ENCODE measurements around the gene SYTL4. TPM values are rescaled to one million over a fixed set of nuclear protein-coding genes. Genes with fewer than 3 reads are reported as not detected.

The SYTL4 gene
- total and polyA plus RNA-seq, 4 donors: 5.2 to 26.2 (median 10.2) TPM

DNA sequence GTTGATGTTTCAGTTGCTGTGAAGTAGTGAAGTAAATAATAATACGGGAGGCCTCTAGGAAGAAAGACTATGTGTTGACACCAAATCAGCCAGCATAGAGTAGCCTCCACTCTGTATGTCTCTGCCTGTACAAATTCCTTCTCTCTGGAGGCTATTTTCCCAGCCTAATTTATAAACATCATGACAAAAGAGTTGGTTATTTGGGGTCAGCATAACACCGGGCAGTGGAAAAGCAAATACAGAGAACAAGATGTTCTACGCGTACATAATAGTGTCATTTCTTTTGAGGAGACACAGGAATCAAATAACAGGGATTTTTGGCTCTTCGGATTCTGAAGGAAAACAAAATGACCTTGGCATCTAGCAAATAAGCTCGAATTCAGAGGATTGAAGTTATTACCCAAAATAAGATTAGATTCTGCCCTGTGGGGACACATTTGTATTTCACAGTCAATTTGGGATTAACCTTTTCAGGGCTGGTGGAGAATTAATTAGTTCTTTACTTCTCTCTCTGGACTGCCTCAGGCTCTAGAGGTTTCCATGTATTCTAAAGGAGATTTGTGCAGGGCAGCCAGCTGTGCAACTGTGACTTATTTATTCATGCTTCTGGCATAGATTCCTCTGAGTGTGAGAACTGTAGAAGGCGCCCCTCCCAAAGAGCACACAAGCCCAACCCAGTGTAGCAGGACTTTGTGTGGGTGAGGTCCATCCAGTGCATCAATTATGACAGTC is 14.1 kb upstream of the SYTL4 start:
- TF ChIP-seq, protein P1, sequence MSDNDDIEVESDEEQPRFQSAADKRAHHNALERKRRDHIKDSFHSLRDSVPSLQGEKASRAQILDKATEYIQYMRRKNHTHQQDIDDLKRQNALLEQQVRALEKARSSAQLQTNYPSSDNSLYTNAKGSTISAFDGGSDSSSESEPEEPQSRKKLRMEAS (IDR thresholded peaks at IDR 0.05): no peak
- peak; percentile 79 for TF ChIP-seq SP1 (IDR thresholded peaks at IDR 0.05)
- TF ChIP-seq FOXA1 (IDR thresholded peaks at IDR 0.05): no peak
- TF ChIP-seq HNF4A (conservative IDR thresholded peaks at IDR 0.05): peak in 1 of 2 donors; percentile 10
- peak; percentile 50 for TF ChIP-seq NR2F2 (IDR thresholded peaks at IDR 0.05)
- TF ChIP-seq RXRA (IDR thresholded peaks at IDR 0.05): peak; percentile 64 to 69
- no peak for TF ChIP-seq TAF1 (conservative IDR thresholded peaks at IDR 0.05)
- no peak for TF ChIP-seq FOXA2 (IDR thresholded peaks at IDR 0.05)

DNA sequence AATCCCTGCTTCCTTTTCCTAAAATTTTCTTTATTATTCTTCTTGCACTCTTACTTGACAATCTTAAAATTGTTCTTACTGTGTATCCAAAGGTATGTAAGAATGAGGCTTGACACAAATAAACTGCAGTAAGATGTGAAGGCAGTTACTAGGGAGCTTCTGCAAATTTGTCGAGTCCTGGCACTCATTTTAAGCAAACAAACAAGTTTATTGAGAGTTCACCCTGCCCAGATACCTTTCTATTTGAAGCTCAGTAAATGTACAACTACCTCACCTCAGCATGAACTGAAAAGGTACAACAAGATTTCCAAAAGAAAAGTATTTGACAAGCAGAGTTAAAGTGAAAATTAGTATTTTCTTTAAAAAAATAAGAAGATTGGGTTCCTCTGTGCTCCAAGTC is 13.3 kb upstream of the SYTL4 start:
- no peaks in the 10 kb centered on the region for H3K27me3 ChIP-seq (ENCODE audit: control insufficient read depth in 4 of 4, insufficient read depth in 4 of 4, low read length in 3 of 4)
- H3K27ac ChIP-seq (ENCODE audit: low read depth in 1 of 2, low read length in 2 of 2): peak overlapping the region in 1 of 2 donors; percentile 50
- no peak for DNase-seq (ENCODE audit: low spot score)
- peak overlapping the region in 2 of 3 donors; percentile 16 to 23 for H3K4me3 ChIP-seq (ENCODE audit: low read depth in 1 of 3, low read length in 3 of 3)
- 18% methylated on average over 1 of the region's 1 CpG for WGBS
- H3K9ac ChIP-seq (ENCODE audit: low read depth in 1 of 2, low read length in 2 of 2): peak overlapping the region in 1 of 2 donors; percentile 63
- no peaks in the 10 kb centered on the region for H3K9me3 ChIP-seq (ENCODE audit: control insufficient read depth in 4 of 4, low read length in 3 of 4)
- TF ChIP-seq, protein P2, sequence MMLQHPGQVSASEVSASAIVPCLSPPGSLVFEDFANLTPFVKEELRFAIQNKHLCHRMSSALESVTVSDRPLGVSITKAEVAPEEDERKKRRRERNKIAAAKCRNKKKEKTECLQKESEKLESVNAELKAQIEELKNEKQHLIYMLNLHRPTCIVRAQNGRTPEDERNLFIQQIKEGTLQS (IDR thresholded peaks at IDR 0.05): no peak
- TF ChIP-seq FOXA2 (IDR thresholded peaks at IDR 0.05): no peak
- TF ChIP-seq, protein P3, sequence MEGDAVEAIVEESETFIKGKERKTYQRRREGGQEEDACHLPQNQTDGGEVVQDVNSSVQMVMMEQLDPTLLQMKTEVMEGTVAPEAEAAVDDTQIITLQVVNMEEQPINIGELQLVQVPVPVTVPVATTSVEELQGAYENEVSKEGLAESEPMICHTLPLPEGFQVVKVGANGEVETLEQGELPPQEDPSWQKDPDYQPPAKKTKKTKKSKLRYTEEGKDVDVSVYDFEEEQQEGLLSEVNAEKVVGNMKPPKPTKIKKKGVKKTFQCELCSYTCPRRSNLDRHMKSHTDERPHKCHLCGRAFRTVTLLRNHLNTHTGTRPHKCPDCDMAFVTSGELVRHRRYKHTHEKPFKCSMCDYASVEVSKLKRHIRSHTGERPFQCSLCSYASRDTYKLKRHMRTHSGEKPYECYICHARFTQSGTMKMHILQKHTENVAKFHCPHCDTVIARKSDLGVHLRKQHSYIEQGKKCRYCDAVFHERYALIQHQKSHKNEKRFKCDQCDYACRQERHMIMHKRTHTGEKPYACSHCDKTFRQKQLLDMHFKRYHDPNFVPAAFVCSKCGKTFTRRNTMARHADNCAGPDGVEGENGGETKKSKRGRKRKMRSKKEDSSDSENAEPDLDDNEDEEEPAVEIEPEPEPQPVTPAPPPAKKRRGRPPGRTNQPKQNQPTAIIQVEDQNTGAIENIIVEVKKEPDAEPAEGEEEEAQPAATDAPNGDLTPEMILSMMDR (IDR thresholded peaks at IDR 0.05; ENCODE audit: low read depth, low read length, missing input control): no peak
- no peak for TF ChIP-seq GABPA (IDR thresholded peaks at IDR 0.05 in 1 of 2, conservative IDR thresholded peaks at IDR 0.05 in 1 of 2)
- TF ChIP-seq HNF4A (conservative IDR thresholded peaks at IDR 0.05): peak in 1 of 2 donors; percentile 30
- TF ChIP-seq NR2F2 (IDR thresholded peaks at IDR 0.05): no peak
- peak; percentile 51 to 58 for TF ChIP-seq RXRA (IDR thresholded peaks at IDR 0.05)
- TF ChIP-seq HNF4G (IDR thresholded peaks at IDR 0.05): no peak
- no peak for TF ChIP-seq SP1 (IDR thresholded peaks at IDR 0.05)
- TF ChIP-seq, protein P4, sequence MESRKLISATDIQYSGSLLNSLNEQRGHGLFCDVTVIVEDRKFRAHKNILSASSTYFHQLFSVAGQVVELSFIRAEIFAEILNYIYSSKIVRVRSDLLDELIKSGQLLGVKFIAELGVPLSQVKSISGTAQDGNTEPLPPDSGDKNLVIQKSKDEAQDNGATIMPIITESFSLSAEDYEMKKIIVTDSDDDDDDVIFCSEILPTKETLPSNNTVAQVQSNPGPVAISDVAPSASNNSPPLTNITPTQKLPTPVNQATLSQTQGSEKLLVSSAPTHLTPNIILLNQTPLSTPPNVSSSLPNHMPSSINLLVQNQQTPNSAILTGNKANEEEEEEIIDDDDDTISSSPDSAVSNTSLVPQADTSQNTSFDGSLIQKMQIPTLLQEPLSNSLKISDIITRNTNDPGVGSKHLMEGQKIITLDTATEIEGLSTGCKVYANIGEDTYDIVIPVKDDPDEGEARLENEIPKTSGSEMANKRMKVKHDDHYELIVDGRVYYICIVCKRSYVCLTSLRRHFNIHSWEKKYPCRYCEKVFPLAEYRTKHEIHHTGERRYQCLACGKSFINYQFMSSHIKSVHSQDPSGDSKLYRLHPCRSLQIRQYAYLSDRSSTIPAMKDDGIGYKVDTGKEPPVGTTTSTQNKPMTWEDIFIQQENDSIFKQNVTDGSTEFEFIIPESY (IDR thresholded peaks at IDR 0.05): no peak
- no peak for TF ChIP-seq TAF1 (conservative IDR thresholded peaks at IDR 0.05)
- peak in 1 of 2 donors; percentile 17 for TF ChIP-seq RAD21 (IDR thresholded peaks at IDR 0.05)
- no peak for TF ChIP-seq FOXA1 (IDR thresholded peaks at IDR 0.05)
- H3K4me1 ChIP-seq (ENCODE audit: control insufficient read depth in 4 of 4, insufficient read depth in 4 of 4, low read length in 3 of 4): peaks cover 2 to 16% (median 15%) of the 10 kb centered on the region in 4 donors
- no peaks in the 10 kb centered on the region for H3K36me3 ChIP-seq (ENCODE audit: control insufficient read depth in 4 of 4, insufficient read depth in 3 of 4, low read depth in 1 of 4, low read length in 3 of 4)

More for the DNA sequence above, 14.1 kb upstream of the SYTL4 start:
- Histone ChIP-seq H3K4me1 (ENCODE audit: control insufficient read depth in 4 of 4, insufficient read depth in 4 of 4, low read length in 3 of 4) (peaks cover 2 to 16% (median 15%) of the 10 kb centered on the region in 4 donors), H3K27me3 (ENCODE audit: control insufficient read depth in 4 of 4, insufficient read depth in 4 of 4, low read length in 3 of 4) (no peaks in the 10 kb centered on the region), H3K27ac (ENCODE audit: low read depth in 1 of 2, low read length in 2 of 2) (peak overlapping the region; percentile 50 to 55), H3K4me3 (ENCODE audit: low read depth in 1 of 3, low read length in 3 of 3) (peak overlapping the region in 2 of 3 donors; percentile 16 to 23), H3K36me3 (ENCODE audit: control insufficient read depth in 4 of 4, insufficient read depth in 3 of 4, low read depth in 1 of 4, low read length in 3 of 4) (no peaks in the 10 kb centered on the region), H3K9me3 (ENCODE audit: control insufficient read depth in 4 of 4, low read length in 3 of 4) (no peaks in the 10 kb centered on the region), H3K9ac (ENCODE audit: low read depth in 1 of 2, low read length in 2 of 2) (peak overlapping the region in 1 of 2 donors; percentile 63)
- no peak for DNase-seq (ENCODE audit: low spot score)
- 18% methylated on average over 7 of the region's 7 CpGs for WGBS
